PC-3 (cell line): ENCODE data around the gene ALX4.

Source experiments
- CTCF ChIP-seq: fragments of 300-600 bp; sonication (generic); conservative IDR thresholded peaks from 2 replicates; pipeline ENCODE4 v1.5.1; 2017; ENCODE audit warnings: antibody characterized with exemption, low read depth, mild to moderate bottlenecking, low read length
- EZH2 ChIP-seq: fragments of 300-600 bp; sonication (generic); IDR thresholded peaks from one replicate; pipeline ENCODE4 v1.6.1; 2017; ENCODE audit warnings: antibody characterized with exemption, mild to moderate bottlenecking, low read length; ENCODE audit not compliant: unreplicated experiment
- EZH2phosphoT487 ChIP-seq: fragments of 300-600 bp; sonication (generic); IDR thresholded peaks from 2 replicates; pipeline ENCODE4 v1.6.1; 2018; ENCODE audit warnings: mild to moderate bottlenecking, antibody characterized with exemption, low read length, borderline replicate concordance

GRCh38 chr11:44320289-44320973 is 10.5 kb upstream of the ALX4 start:
- TF ChIP-seq CTCF (no peak), EZH2 (no peak), EZH2phosphoT487 (no peak)
